Activated T-helper 1 cell treated with anti-CD3 and anti-CD28 coated beads, Interleukin-12 subunit alpha, Interleukin-12 subunit beta, Interleukin-2, Interleukin-4 antibody, amounts not matched to agents 30 ng/mL and 10 ng/mL and 1 ng/mL, durations not matched to agents 14 hours and 24 hours and 36 hours (primary cell): ENCODE data around the gene OSCP1. TPM values are rescaled to one million over a fixed set of nuclear protein-coding genes. Genes with fewer than 3 reads are reported as not detected.

Source experiments
- DNase-seq: peaks from one replicate; pipeline ENCODE4 v3.0.0; 2021; ENCODE audit warnings: low spot score
- H3K27ac Mint-ChIP-seq: one replicate; pipeline ENCODE4 v1.8.0; 2021; ENCODE audit warnings: mild to moderate bottlenecking, mixed read lengths
- H3K27me3 Mint-ChIP-seq: one replicate; pipeline ENCODE4 v1.8.0; 2022; ENCODE audit warnings: mild to moderate bottlenecking, moderate library complexity, mixed read lengths; ENCODE audit not compliant: insufficient read depth
- H3K36me3 Mint-ChIP-seq: one replicate; pipeline ENCODE4 v1.8.0; 2021; ENCODE audit warnings: low read depth, mixed read lengths
- H3K4me1 Mint-ChIP-seq: one replicate; pipeline ENCODE4 v1.8.0; 2021; ENCODE audit warnings: low read depth, mixed read lengths
- H3K4me3 Mint-ChIP-seq: one replicate; pipeline ENCODE4 v1.8.0; 2021; ENCODE audit warnings: mild to moderate bottlenecking, moderate library complexity, mixed read lengths
- H3K9me3 Mint-ChIP-seq: one replicate; pipeline ENCODE4 v1.8.0; 2021; ENCODE audit warnings: mixed read lengths
- intact Hi-C: fragments of 100-400 bp; cut with micrococcal nuclease; formaldehyde crosslinking; loops from one replicate; pipeline ENCODE4 v1.15.1; 2024
- total RNA-seq: library from RNA; stranded (reverse); gene quantifications from 2 replicates; pipeline ENCODE4 v1.2.3, GENCODE V29; 2022

Gene OSCP1
- total RNA-seq, 1 donor from 2014 or later: 0.96 TPM

DNA sequence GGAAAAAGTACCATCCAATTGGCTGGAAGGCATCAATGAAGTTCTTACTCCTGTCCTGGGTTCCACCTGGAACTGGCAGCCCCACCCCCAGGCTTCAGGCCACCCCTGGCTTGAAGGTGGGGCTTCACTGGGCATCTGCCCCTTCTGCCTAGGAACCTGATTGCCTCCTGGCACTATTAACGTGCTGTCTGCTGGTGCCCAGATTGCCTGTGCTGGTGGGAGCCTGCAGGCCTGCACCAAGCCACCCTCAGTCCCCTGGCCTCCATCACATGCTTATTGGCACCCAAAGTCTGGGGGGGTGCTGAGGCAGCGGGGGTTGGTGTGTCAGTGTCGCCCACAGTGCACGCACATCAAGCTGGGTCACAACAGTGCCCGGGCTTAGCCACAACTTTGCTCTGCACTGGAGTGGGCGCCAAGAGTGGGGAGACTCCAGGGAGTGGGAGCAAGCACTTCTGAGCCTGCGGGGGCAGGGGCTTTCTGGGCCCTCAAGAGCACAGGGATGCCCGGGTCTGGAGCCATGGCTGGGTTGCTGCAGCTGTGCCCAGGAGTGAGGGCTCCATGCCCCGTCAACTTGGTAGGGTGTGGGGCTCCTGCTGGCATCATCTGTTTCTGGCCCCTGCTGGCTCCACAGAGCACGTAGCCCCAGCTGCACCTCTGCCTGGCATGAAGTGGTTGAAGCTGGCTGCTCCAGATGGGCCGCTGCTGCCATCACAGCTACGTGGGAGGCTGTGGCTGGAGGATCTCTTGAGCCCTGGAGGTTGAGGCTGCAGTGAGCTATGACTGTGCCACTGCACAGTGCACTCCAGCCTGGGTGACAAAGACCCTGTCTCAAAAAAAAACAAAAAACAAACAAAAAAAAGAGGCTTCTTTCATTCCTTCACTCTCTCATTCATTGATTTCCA, 48.4 kb downstream of the OSCP1 start:
- no peak overlapping the region for H3K27ac Mint-ChIP-seq
- DNase-seq: no peak
- intact Hi-C loops: no loop called here
- H3K36me3 Mint-ChIP-seq: peaks cover 9% of the 10 kb centered on the region
- H3K4me1 Mint-ChIP-seq: peaks cover 18% of the 10 kb centered on the region
- peaks cover 9% of the 10 kb centered on the region for H3K27me3 Mint-ChIP-seq
- H3K9me3 Mint-ChIP-seq: no peaks in the 10 kb centered on the region
- no peak overlapping the region for H3K4me3 Mint-ChIP-seq

DNA sequence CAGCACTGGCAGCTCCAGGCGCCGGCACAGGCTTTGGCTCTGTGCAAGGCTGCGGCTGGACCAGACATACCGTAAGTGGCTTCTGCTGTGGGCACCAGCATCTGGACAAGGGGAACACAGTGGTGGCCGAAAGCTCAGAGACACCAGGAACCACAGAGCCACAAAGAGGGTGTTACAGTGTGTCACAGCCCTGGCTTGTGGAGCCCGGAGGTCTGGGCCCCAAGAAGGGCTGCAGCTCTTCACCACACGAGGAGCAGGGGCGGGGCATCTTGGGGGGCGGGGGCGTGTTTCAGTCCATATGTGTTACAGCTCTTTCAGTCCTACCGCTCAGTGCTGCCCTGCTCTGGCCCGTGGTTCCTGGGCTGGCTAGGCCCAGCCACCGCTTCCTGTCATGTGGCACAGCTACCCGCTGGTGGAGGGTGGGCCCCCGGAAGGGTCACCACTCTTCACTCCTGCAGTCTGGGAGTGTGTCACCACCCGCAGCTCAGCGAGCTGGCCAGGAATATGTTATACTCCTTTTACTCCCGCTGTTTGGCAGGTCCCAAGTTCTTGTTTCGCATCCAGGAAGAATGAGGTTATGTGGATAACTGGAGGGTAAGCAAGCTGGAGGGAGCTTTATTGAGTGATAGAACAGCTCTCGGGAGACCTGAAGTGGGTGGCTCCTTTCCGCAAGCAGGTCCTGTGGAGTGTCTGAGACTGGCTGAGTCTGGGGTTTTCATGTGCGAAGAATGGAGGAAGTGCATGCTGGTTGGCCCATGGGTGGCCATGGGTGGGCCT, 49.2 kb downstream of the OSCP1 start:
- intact Hi-C loops: no loop called here
- DNase-seq: no peak
- H3K4me3 Mint-ChIP-seq: no peak overlapping the region
- peaks cover 12% of the 10 kb centered on the region for H3K36me3 Mint-ChIP-seq
- peak overlapping the region; percentile 18 for H3K27ac Mint-ChIP-seq
- H3K27me3 Mint-ChIP-seq: peaks cover 2% of the 10 kb centered on the region
- no peaks in the 10 kb centered on the region for H3K9me3 Mint-ChIP-seq
- H3K4me1 Mint-ChIP-seq: peaks cover 23% of the 10 kb centered on the region

DNA sequence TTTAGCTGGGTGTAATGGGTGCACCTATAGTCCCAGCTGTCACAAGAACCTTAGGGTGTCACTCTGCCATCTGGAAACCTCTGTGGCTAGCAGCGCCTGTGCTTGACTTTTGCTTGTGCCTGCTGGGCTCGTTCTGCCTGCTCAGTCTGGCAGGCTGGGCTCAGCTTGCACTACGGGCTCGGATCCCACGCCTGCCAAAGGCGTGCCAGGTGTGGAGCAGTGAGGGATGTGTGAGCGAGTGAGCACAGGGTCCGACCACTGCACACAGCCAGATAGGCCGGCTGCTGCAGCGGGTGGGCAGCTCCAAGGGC, 49.8 kb downstream of the OSCP1 start:
- Mint-ChIP-seq H3K4me3 (no peak overlapping the region), H3K27ac (no peak overlapping the region), H3K36me3 (peaks cover 12% of the 10 kb centered on the region), H3K9me3 (no peaks in the 10 kb centered on the region), H3K4me1 (peaks cover 23% of the 10 kb centered on the region), H3K27me3 (peaks cover 2% of the 10 kb centered on the region)
- intact Hi-C loops: no loop called here
- no peak for DNase-seq

DNA sequence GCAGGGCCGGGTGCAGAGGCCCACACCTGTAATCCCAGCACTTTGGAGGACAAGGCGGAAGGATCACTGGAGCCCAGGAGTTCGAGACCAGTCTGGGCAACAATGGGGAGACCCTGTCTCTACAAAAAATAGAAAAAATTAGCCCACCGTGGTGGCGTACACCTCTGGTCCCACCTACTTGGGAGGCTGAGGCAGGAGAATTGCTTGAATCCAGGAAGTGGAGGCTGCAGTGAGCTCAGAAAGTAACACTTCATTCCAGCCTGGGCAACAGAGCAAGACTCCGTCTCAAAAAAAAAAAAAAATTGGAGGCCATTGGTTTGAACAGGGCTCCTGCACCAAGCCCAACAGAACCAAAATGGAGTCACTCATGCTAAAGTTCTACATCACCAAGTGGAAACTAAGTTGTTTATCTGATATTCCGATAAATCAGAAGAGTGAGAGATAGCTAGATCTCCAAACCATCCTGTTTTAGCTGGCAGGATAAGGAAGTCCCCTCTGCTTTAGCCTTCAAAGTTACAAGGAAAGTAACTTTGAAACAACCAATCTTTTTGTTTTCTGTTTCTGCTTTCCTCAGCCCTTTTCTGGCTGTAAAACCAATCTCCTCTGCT, 51.8 kb downstream of the OSCP1 start:
- no peaks in the 10 kb centered on the region for H3K27me3 Mint-ChIP-seq
- H3K4me1 Mint-ChIP-seq: peaks cover 23% of the 10 kb centered on the region
- intact Hi-C loops: no loop called here
- H3K9me3 Mint-ChIP-seq: no peaks in the 10 kb centered on the region
- H3K4me3 Mint-ChIP-seq: peak overlapping the region; percentile 97
- DNase-seq: no peak
- H3K27ac Mint-ChIP-seq: peak overlapping the region; percentile 98
- H3K36me3 Mint-ChIP-seq: peaks cover 14% of the 10 kb centered on the region

DNA sequence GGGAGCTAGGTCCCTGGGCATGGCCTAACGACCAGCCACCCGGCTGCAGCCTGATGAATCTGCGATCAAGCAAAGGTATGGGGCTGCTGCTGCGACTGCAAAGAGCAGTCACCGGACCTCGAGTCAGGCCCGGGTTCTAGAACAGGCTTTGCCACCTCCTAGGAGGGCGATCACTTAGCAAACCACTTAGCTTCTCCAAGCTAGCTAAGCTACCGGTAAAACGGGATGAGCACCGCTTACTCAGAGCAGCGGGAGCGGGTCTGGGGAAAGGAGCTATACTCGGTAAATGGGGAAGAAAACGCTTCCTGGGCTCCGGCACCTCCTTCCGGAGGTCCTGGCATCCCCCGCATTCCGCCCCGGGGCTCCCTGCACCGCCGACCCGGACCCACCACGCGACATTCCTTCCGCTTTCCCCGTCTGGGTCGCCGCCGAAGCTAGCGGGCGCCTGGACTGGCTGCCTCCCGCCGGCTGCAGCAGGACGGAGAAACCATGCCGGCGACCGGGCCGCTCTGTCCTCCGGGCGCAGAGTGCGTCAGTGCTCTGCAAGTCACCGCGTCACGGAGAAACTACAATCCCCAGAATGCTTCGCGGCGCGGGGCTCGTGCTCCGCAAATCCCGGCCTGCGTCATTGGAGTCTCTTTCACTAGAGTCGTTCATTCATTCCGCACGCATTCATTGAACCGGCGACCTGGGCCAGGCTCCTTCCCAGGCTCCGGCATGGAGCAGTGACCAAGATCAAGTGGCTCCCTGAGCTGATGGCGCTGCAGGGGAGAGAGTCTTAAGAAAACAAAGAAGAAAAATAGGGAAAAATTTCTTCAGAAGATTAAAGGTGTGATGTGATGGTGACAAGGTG, 52.6 kb downstream of the OSCP1 start, which contains the start of gene LSM10:
TSS of gene LSM10 (minus strand) at position 531 of the 853 bp plus-strand sequence. CDS start 3,779 bp downstream, outside the sequence.
- intact Hi-C loops: loop anchor here (1.0 to 2.0 kb wide), 6 partner anchors 11 to 309 kb away; partner anchors contain the start of genes ADPRS and TRAPPC3
- peak within 1 kb of the TSS; percentile 98 for H3K27ac Mint-ChIP-seq

DNA sequence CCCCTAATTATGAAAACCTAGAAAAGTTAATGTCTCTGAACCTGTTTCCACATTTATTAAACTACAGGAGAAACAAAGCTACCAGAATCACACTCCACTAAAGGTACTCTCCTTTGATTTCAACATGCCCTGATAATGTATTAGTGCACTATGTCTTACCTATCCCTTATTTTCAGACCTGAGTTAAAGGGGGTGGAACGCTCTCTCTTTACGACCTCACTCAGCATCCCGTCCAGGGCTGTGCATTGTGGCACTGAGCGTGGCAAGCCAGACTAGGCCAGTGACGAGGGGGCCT, 53.2 kb downstream of the OSCP1 start:
- H3K9me3 Mint-ChIP-seq: no peaks in the 10 kb centered on the region
- no peaks in the 10 kb centered on the region for H3K27me3 Mint-ChIP-seq
- DNase-seq: no peak
- H3K36me3 Mint-ChIP-seq: peaks cover 23% of the 10 kb centered on the region
- H3K27ac Mint-ChIP-seq: peak overlapping the region; percentile 98
- H3K4me3 Mint-ChIP-seq: peak overlapping the region; percentile 97
- peaks cover 29% of the 10 kb centered on the region for H3K4me1 Mint-ChIP-seq
- intact Hi-C loops: loop anchor here (1.0 to 2.0 kb wide), 6 partner anchors 11 to 309 kb away; partner anchors contain the start of genes ADPRS and TRAPPC3

More for the DNA sequence above, 52.6 kb downstream of the OSCP1 start, which contains the start of gene LSM10:
- Mint-ChIP-seq H3K27me3 (no peaks in the 10 kb centered on the region), H3K36me3 (peaks cover 22% of the 10 kb centered on the region), H3K9me3 (no peaks in the 10 kb centered on the region), H3K4me3 (peak within 1 kb of the TSS; percentile 97), H3K4me1 (peaks cover 29% of the 10 kb centered on the region)
- peak; percentile 88 for DNase-seq

DNA sequence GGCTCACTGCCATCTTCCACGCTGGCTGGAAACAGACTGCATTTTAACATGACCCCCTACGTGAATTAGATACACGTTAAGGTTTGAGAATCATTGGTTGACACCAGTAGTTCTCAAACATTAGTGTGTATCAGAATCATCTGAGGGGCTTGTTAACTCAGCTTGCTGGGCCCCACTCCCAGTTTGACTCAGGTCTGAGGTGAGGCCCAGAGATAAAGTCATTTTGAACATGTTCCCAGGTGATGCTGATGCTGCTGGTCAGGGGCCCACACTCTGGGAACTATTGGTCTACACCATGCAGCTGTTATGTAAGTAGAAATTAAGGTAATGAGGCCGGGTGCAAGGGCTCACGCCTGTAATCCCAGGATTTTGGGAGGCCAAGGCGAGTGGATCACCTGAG, 53.9 kb downstream of the OSCP1 start:
- no peaks in the 10 kb centered on the region for H3K27me3 Mint-ChIP-seq
- peak overlapping the region; percentile 35 for H3K27ac Mint-ChIP-seq
- no peak for DNase-seq
- intact Hi-C loops: loop anchor here (2.0 kb wide), 2 partner anchors 16 to 24 kb away; no protein-coding TSS in a partner anchor
- H3K36me3 Mint-ChIP-seq: peaks cover 27% of the 10 kb centered on the region
- no peaks in the 10 kb centered on the region for H3K9me3 Mint-ChIP-seq
- H3K4me3 Mint-ChIP-seq: peak overlapping the region; percentile 97
- peaks cover 29% of the 10 kb centered on the region for H3K4me1 Mint-ChIP-seq

DNA sequence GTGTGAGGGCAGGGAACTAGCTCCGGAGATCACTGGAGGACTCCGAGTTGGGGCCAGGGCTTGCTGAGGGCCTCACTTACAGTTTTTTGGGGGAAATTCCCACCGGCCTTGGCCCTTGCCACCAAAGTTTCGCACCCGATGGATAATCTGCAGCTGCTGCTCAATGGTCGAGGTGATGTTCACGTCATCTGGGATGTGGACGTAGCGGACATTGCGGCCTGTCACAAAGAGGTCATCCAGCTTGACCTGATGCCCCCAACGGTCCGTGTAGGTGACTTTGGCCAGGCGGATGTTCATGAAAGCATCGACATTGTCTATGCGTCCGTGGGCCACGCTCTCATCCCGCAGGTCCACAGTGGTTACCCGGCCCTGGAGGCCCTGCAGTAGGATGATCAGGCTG, 56.6 kb downstream of the OSCP1 start:
- Mint-ChIP-seq H3K27ac (no peak overlapping the region), H3K4me1 (peaks cover 24% of the 10 kb centered on the region), H3K27me3 (no peaks in the 10 kb centered on the region), H3K9me3 (no peaks in the 10 kb centered on the region), H3K36me3 (peaks cover 41% of the 10 kb centered on the region), H3K4me3 (no peak overlapping the region)
- DNase-seq: no peak
- intact Hi-C loops: no loop called here

DNA sequence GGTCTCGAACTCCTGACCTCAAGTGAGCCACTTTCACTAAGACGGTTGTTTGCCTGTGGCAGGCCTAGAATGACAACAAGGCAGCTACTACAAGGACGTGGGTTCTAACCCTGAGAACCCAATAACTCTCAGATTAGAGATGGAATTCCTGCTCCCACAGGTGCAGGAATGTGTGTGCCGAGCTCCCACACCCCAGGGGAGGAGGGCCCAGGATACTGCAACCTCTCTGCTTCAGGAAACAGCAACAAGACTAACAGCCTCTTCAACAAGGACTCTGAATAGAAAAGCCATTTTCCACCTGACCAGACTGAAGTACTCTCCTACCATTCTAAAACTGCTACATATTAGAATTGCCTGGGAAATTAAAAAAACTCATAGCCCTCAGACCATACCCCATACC, 57.4 kb downstream of the OSCP1 start:
- no peaks in the 10 kb centered on the region for H3K27me3 Mint-ChIP-seq
- no peak overlapping the region for H3K27ac Mint-ChIP-seq
- no peak overlapping the region for H3K4me3 Mint-ChIP-seq
- no peak for DNase-seq
- H3K9me3 Mint-ChIP-seq: no peaks in the 10 kb centered on the region
- H3K4me1 Mint-ChIP-seq: peaks cover 20% of the 10 kb centered on the region
- peaks cover 40% of the 10 kb centered on the region for H3K36me3 Mint-ChIP-seq
- intact Hi-C loops: no loop called here

DNA sequence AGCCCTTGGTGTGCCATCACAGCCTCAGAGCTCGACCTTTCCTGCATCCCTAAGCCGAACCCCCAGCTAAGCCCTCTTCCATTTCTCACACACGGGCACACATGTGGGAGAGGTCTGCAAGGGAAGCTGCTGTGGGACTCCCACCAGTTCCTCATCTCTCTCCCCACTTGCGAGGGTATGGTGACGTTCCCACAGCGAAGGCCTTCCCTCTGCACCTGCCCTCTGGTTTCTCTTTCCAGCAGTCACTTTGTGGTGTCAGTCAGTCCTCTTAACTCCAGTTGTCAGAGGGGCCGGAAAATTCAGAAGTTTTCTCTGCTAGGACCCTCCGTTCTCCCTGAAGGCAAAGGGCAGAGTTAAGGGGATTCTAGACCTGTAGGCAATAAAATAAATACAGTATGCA, 59.0 kb downstream of the OSCP1 start:
- Mint-ChIP-seq H3K4me1 (peaks cover 25% of the 10 kb centered on the region), H3K4me3 (no peak overlapping the region), H3K27ac (no peak overlapping the region), H3K36me3 (peaks cover 33% of the 10 kb centered on the region), H3K27me3 (no peaks in the 10 kb centered on the region), H3K9me3 (no peaks in the 10 kb centered on the region)
- no peak for DNase-seq
- intact Hi-C loops: no loop called here

DNA sequence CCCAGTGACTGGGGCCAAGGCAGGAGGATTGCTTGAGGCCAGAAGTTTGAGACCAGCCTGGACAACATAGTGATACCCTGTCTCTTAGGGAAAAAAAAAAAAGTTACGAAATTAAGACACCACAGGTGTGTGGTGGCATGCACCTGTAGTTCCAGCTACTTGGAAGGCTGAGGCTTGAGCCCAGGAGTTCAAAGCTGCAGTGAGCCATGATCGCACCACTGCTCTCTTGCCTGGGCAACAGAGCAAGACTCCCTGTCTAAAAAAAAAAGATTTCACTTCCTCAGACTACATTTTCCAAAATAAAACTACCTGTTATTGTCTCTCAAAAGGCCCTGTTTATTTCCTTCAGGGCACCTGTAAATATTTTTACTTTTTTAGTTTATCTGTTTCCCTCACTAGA, 59.8 kb downstream of the OSCP1 start:
- Mint-ChIP-seq H3K27me3 (no peaks in the 10 kb centered on the region), H3K27ac (no peak overlapping the region), H3K9me3 (no peaks in the 10 kb centered on the region), H3K4me1 (peaks cover 28% of the 10 kb centered on the region), H3K36me3 (peaks cover 31% of the 10 kb centered on the region), H3K4me3 (no peak overlapping the region)
- intact Hi-C loops: no loop called here
- DNase-seq: no peak

DNA sequence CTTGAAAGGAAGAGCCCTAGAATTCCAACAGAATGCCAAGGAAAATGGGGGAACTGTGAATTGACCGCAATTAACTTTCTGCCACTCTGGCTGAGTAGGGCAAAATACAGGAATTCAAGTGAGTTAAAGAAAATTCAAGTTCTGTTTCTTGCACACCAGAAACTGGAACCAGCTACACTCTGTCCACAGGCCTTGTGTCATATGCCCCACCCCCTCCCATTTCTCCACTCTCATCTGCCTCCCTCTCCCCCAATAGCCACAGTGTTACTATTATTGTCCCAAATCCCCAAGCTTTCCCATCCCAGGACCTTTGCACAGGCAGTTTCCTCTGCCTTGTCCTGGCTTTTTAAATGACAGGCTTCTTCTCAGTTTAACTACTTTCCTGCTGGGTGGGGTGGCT, 60.3 kb downstream of the OSCP1 start:
- DNase-seq: no peak
- H3K27ac Mint-ChIP-seq: no peak overlapping the region
- H3K36me3 Mint-ChIP-seq: peaks cover 30% of the 10 kb centered on the region
- peaks cover 28% of the 10 kb centered on the region for H3K4me1 Mint-ChIP-seq
- H3K4me3 Mint-ChIP-seq: no peak overlapping the region
- no peaks in the 10 kb centered on the region for H3K27me3 Mint-ChIP-seq
- intact Hi-C loops: loop anchor here (5.0 to 10.0 kb wide), 4 partner anchors 68 to 1302 kb away; partner anchors contain the start of genes ADPRS, AGO3, CDCA8 and EVA1B
- H3K9me3 Mint-ChIP-seq: no peaks in the 10 kb centered on the region
